Left colon (tissue), 2 donors: ENCODE results near the gene RABL6. TPM values are rescaled to one million over a fixed set of nuclear protein-coding genes. Genes with fewer than 3 reads are reported as not detected.

ENCODE experiments used
- ATAC-seq: fragments of 200-7000 bp; cut with Tn5 transposase; one replicate; pipeline ENCODE4 v1.9.1; 2020; ENCODE audit warnings: mild to moderate bottlenecking, moderate library complexity
- DNase-seq, 2 donors: peaks; one replicate each; pipeline ENCODE4 v3.0.0-alpha.2; 2020
- intact Hi-C, 2 donors: fragments of 100-400 bp; cut with DNase I in 1 of 2; cut with micrococcal nuclease in 1 of 2; formaldehyde crosslinking; loops; one replicate each; pipeline versions ENCODE4 v1.11.2 to v1.14.0; 2022; cut with DNase I, micrococcal nuclease
- total RNA-seq, 2 donors: library from RNA; stranded (reverse); fragmentation: NEBNext Ultra II Directional; extraction: Animal tissue kit (Norgen Biotek cat#: 25700); gene quantifications; one replicate each; pipeline ENCODE4 v1.2.1, GENCODE V29; 2021
- donor health status: DM: no; HTN: no; CAD: no.
- donor health status: DM: yes; HTN: yes; CAD: no.

Gene RABL6
- total RNA-seq, 2 donors from 2014 or later: 120 to 132 TPM

- intact Hi-C loops: no loop called here
- ATAC-seq (no peak), DNase-seq (peak; percentile 20 to 32)
Observed at GRCh38 chr9:136849960-136850865, 42.5 kb downstream of the RABL6 start.

DNA sequence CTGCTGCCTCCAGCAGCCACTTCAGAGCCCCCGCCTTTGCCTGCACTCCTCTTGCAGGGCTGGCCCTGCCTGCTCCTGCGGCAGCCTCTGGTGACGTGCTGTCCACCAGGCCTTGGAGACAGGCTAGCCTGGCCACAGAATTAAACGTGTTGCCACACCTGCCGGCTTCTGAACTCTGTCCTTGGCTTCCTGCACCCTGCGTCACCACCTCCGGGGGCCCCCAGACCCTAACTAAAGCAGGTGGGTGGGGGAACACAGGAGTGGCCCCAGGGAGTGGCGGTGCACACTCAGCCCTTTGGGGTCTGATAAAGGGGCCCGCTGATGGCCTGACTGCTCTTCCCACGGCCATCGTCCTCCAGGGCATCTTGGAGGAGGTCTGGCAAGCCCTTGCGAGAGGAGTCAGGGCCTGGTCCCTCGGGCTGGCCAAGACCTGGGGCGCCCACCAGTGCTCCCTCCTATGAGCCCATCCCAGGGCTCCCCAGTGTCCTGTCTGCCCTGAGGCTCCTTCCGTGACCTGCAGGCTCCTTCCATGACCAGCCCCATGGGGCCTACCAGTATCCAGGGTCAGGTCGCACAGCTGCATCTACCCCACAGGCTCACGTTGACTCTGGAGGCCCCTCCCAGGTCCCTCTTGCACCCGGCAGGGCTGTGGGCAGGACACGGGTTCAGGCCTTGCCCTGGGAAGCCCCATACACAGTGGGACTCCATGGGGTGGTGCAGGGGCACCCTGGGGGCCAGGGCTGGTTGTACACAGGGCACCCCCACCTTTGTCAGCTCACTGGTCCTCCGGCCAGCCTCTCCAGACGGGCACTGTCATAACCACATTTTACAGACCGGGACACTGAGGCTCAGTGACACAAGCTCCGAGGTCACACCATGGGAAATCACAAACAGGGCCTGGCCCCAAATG lies 43.4 kb downstream of the RABL6 start:
- ATAC-seq: no peak
- peak; percentile 18 to 25 for DNase-seq
- intact Hi-C loops: no loop called here

DNA sequence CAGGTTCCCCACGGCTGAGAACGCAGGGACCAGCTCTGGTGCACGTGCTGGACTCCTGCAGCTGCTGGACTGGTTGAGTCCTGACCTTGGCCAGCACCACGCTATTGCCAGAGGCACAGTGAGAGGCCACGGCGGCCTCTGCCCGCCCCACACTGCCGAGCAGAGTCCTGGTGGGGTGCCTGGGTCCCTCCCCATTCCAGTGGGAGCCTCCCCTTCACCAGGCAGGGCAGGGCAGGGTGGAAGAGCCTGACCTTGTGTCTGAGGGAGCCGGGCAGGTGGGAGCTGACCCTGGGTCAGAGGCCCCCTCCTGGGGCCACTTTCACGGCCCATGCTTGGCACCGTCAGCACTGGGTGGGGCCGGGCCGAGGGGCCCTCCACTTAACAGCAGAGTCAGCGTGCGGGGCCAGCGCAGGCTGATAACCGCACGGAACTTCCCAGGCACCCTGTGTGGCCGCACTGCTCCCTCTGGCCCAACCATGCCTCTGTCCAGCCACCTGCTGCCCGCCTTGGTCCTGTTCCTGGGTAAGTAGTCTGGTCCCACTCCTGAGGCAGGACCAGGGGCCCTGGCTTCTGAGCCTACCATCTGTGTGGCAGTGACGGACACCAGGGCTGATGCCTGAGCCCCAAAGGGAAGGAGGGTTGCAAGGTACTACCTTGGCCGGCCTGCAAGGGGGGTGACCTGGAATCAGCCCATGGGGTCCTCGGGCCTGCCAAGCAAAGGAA lies 44.4 kb downstream of the RABL6 start, which contains the start of gene MAMDC4:
TSS of gene MAMDC4 (plus strand) at position 406 of the 723 bp plus-strand sequence. CDS start at position 477, 71 bp downstream.
- DNase-seq (peak; percentile 13 to 23), ATAC-seq (no peak)
- intact Hi-C loops: no loop called here

DNA sequence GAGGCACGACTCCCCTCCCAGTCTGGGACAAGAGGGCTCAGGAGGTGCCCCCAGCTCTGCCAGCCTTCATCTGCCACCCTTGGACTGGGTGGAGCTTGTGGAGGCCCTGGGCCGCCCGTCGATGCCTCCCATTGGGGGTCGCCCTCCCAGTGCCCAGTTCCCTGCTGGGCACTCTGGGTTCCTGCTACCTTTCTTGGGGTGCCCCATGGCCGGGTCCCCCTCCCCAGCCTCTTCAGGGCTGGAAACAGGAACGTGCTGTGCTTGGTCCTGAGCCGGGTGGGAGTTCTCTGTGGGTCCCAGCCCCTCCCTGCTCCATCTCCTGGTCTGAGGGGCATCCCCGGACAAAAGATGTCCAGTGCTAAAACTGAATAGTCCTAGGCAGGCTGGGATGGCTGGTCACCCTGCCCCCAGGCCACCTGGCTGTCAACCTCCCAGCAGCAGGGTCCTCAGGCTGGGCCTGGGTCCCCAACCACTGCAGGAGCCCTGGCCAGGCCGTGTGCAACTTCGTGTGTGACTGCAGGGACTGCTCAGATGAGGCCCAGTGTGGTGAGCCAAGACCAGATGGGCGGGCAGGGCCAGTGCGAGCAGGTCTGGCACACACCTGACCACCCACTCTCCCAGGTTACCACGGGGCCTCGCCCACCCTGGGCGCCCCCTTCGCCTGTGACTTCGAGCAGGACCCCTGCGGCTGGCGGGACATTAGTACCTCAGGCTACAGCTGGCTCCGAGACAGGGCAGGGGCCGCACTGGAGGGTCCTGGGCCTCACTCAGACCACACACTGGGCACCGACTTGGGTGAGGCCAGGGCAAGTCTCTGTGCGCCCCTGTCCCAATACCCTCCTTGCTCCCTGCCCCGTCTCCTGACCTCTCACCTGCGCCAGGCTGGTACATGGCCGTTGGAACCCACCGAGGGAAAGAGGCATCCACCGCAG lies 45.2 kb downstream of the RABL6 start:
- ATAC-seq (no peak), DNase-seq (peak; percentile 9 to 25)
- intact Hi-C loops: no loop called here

DNA sequence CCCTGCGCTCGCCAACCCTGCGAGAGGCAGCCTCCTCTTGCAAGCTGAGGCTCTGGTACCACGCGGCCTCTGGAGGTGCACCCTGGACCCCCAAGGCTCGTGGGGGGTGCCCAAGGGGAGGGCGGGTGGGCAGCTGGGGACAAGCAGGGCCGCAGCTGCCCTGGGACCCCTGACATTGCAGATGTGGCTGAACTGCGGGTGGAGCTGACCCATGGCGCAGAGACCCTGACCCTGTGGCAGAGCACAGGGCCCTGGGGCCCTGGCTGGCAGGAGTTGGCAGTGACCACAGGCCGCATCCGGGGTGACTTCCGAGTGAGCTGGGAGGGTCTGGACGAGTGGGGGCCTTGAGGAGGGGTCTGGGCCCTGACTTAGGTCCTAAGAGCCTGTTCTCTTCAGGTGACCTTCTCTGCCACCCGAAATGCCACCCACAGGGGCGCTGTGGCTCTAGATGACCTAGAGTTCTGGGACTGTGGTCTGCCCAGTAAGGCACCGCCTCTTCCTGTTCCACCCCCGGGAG lies 45.9 kb downstream of the RABL6 start:
- DNase-seq (peak; percentile 24 to 27), ATAC-seq (no peak)
- intact Hi-C loops: no loop called here

DNA sequence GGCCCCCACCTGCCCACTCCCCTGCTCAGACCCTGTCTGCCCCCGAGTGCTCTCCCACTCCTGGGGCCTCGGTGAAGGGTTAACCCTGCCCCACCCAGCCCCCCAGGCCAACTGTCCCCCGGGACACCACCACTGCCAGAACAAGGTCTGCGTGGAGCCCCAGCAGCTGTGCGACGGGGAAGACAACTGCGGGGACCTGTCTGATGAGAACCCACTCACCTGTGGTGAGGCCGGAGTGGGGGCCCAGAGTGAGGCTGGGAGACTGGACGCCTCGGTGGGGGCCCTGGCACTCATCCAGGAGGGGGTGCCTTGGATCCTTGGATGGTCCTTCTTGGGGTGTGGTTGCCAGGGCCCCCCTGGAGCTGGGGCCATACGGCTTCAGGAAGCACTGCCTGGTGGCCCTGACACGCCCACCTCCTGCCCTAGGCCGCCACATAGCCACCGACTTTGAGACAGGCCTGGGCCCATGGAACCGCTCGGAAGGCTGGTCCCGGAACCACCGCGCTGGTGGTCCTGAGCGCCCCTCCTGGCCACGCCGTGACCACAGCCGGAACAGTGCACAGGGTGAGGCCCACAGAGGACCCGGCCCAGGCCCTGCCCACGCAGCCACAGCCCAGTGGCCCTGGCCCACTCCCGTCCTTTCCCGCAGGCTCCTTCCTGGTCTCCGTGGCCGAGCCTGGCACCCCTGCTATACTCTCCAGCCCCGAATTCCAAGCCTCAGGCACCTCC lies 46.5 kb downstream of the RABL6 start:
- intact Hi-C loops: no loop called here
- peak; percentile 27 to 28 for DNase-seq
- no peak for ATAC-seq

- ATAC-seq (no peak), DNase-seq (no peak)
- intact Hi-C loops: no loop called here
Observed at GRCh38 chr9:136854842-136855460, 47.2 kb downstream of the RABL6 start.

DNA sequence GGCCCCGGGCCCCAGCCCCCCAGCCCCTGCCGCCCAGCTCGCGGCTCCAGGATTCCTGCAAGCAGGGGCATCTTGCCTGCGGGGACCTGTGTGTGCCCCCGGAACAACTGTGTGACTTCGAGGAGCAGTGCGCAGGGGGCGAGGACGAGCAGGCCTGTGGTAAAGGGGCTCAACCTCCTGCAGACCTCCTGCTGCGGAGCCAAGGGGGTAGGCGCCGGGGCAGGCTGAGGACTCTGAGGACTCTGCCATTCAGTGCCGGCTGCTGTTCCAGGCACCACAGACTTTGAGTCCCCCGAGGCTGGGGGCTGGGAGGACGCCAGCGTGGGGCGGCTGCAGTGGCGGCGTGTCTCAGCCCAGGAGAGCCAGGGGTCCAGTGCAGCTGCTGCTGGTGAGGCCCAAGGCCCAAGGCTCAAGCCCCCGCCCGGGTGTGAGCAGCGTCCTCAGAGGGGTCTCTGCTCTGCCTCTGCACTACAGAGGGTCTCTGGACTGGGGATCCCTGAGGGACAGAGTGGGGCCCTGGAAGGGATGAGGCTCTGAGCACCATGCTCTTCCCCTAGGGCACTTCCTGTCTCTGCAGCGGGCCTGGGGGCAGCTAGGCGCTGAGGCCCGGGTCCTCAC lies 47.8 kb downstream of the RABL6 start:
- peak; percentile 11 to 23 for DNase-seq

GRCh38 chr9:136856079-136856476 lies 48.3 kb downstream of the RABL6 start:
- intact Hi-C loops: no loop called here
- ATAC-seq (no peak), DNase-seq (peak; percentile 9 to 23)

More for the DNA sequence above, 47.8 kb downstream of the RABL6 start:
- no peak for ATAC-seq
- intact Hi-C loops: no loop called here

- ATAC-seq (no peak), DNase-seq (peak in 1 of 2 donors; percentile 29)
- intact Hi-C loops: no loop called here
Observed at GRCh38 chr9:136856541-136857141, 48.9 kb downstream of the RABL6 start.

DNA sequence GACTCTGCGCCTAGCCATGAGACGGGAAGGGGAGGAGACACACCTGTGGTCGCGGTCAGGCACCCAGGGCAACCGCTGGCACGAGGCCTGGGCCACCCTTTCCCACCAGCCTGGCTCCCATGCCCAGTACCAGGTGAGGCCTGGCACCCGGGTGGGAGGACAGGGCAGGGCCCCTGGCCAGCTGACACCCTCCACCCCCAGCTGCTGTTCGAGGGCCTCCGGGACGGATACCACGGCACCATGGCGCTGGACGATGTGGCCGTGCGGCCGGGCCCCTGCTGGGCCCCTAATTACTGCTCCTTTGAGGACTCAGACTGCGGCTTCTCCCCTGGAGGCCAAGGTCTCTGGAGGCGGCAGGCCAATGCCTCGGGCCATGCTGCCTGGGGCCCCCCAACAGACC lies 49.4 kb downstream of the RABL6 start:
- ATAC-seq: no peak
- intact Hi-C loops: no loop called here

DNA sequence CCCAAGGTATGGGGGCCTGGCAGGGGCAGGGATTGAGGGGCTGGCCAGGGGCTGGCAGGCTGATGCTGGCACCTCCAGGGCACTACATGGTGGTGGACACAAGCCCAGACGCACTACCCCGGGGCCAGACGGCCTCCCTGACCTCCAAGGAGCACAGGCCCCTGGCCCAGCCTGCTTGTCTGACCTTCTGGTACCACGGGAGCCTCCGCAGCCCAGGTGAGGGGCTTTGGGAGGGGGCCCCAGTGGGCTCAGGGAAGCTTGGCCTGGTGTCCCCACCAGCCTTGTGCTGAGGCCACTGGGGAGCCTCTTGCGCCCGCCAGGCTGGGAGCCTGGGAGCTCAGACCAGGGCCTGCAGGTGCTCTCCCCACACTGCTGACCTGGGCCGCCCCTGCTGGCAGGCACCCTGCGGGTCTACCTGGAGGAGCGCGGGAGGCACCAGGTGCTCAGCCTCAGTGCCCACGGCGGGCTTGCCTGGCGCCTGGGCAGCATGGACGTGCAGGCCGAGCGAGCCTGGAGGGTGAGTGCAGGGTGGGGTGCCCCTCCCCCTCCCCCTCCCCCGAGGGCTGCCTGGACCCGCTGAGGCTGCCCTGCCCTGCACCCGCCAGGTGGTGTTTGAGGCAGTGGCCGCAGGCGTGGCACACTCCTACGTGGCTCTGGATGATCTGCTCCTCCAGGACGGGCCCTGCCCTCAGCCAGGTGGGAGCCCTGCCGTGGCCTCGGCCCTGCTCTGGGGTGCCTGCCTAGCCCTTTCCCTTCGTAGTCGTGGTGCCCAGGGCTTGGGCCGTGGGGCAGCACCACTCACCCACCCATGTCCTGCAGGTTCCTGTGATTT lies 50.0 kb downstream of the RABL6 start:
- peak; percentile 59 for ATAC-seq
- DNase-seq: peak; percentile 85 to 86
- intact Hi-C loops: no loop called here

More for the DNA sequence above, 49.4 kb downstream of the RABL6 start:
- DNase-seq: peak in 1 of 2 donors; percentile 14

GRCh38 chr9:136858452-136858843 lies 50.7 kb downstream of the RABL6 start:
- DNase-seq (no peak), ATAC-seq (peak; percentile 3)
- intact Hi-C loops: no loop called here

- intact Hi-C loops: no loop called here
- DNase-seq: peak; percentile 89 to 93
- ATAC-seq: peak; percentile 76
Observed at GRCh38 chr9:136858844-136859757, 51.4 kb downstream of the RABL6 start.
